K562 (cell line): ENCODE results near the gene RPS2. TPM values are rescaled to one million over a fixed set of nuclear protein-coding genes. Genes with fewer than 3 reads are reported as not detected.

ENCODE experiments used
- ATF1 ChIP-seq, 2 experiments: fragments of 450-650 bp in 1 of 2; IDR thresholded peaks; 2 replicates each; pipeline ENCODE4 v1.6.1; 2016; ENCODE audit warnings: missing compliant biosample characterization in 1 of 2, missing genetic modification characterization in 1 of 2
- CREBBP ChIP-seq: IDR thresholded peaks from one replicate; pipeline ENCODE4 v1.6.1; 2012; ENCODE audit warnings: low read depth, mild to moderate bottlenecking, control low read depth, inconsistent platforms, low read length
- MIER1 ChIP-seq: fragments of 450-650 bp; IDR thresholded peaks from 2 replicates; pipeline ENCODE4 v1.6.1; 2016; ENCODE audit warnings: antibody characterized with exemption, mild to moderate bottlenecking, low read depth
- MXI1 ChIP-seq: IDR thresholded peaks from 2 replicates; pipeline ENCODE4 v1.6.1; 2011; ENCODE audit warnings: low read depth, mild to moderate bottlenecking, improper control_type of control experiment, low read length
- POLR2AphosphoS5 ChIP-seq: IDR thresholded peaks from 2 replicates; pipeline ENCODE4 v1.6.1; 2011; ENCODE audit warnings: mild to moderate bottlenecking, low read depth, low read length, moderate library complexity; ENCODE audit not compliant: control insufficient read depth, insufficient read depth
- SLC30A9 ChIP-seq: fragments of 250-450 bp; sonication (Bioruptor Pico); IDR thresholded peaks from 2 replicates; pipeline ENCODE4 v1.8.0; 2022; ENCODE audit warnings: mild to moderate bottlenecking, moderate library complexity
- ZNF695 ChIP-seq: fragments of 450-650 bp; formaldehyde crosslinking; IDR thresholded peaks from 2 replicates; pipeline ENCODE4 v1.4.0; 2020; ENCODE audit warnings: mild to moderate bottlenecking, moderate library complexity
- polyA plus RNA-seq, 8 experiments: library from polyadenylated mRNA; depleted of rRNA in 4 of 8; stranded (reverse) in 5 of 8; unstranded in 3 of 8; fragments of >200 nt; fragmentation: Nextera tagmentation in 2 of 8; fragmentation: Illumina TruSeq in 1 of 8; extraction: Ambion mirVana in 2 of 8; extraction: Trizol in 1 of 8; gene quantifications; 2 replicates each; pipeline versions ENCODE4 v1.2.1 to v1.2.3, GENCODE V29; 2011 to 2014; ENCODE audit warnings: inconsistent platforms in 1 of 8, missing spikeins in 1 of 8
- total RNA-seq, 7 experiments: library from RNA; depleted of rRNA in 6 of 7; stranded (reverse); fragments of >200 nt in 6 of 7; fragmentation: Illumina TruSeq in 2 of 7; extraction: Trizol in 2 of 7; gene quantifications; 2 replicates each; pipeline versions ENCODE4 v1.2.1 to v1.2.3, GENCODE V29; 2011 to 2021; ENCODE audit warnings: low replicate concordance in 1 of 7
- TF ChIP-seq, protein P1 (sequence below): sonication (generic); formaldehyde crosslinking; IDR thresholded peaks from 2 replicates; pipeline ENCODE4 v1.8.0; 2023; ENCODE audit warnings: mild to moderate bottlenecking, missing genetic modification reagents
- TF ChIP-seq, protein P2 (sequence below): sonication (generic); formaldehyde crosslinking; IDR thresholded peaks from 2 replicates; pipeline ENCODE4 v1.8.1; 2023; ENCODE audit warnings: mild to moderate bottlenecking, missing genetic modification reagents
- TF ChIP-seq, protein P3 (sequence below): fragments of 450-650 bp; conservative IDR thresholded peaks from 2 replicates; pipeline ENCODE4 v1.6.1; 2016; ENCODE audit warnings: missing genetic modification characterization, low read depth, mild to moderate bottlenecking, control low read depth, missing compliant biosample characterization
- TF ChIP-seq, protein P4 (sequence below), 2 experiments: fragments of 450-650 bp in 1 of 2; sonication (generic) in 1 of 2; formaldehyde crosslinking; conservative IDR thresholded peaks; 2 replicates each; pipeline versions ENCODE4 v1.4.0 to v1.8.1; 2020 to 2022; ENCODE audit warnings: mild to moderate bottlenecking in 1 of 2, missing genetic modification reagents in 1 of 2
- TF ChIP-seq, protein P5 (sequence below), 2 experiments: fragments of 450-650 bp; IDR thresholded peaks; 2 replicates each; pipeline ENCODE4 v1.6.1; 2016; ENCODE audit warnings: mild to moderate bottlenecking in 2 of 2, borderline replicate concordance in 1 of 2, low read depth in 1 of 2, moderate library complexity in 1 of 2

Gene RPS2
- total and polyA plus RNA-seq, 9 of the 15 experiments (the other 6 are each of a cell fraction or from before 2014, with no cell fraction given), result 834 to 4,794 (median 3,793) TPM

DNA sequence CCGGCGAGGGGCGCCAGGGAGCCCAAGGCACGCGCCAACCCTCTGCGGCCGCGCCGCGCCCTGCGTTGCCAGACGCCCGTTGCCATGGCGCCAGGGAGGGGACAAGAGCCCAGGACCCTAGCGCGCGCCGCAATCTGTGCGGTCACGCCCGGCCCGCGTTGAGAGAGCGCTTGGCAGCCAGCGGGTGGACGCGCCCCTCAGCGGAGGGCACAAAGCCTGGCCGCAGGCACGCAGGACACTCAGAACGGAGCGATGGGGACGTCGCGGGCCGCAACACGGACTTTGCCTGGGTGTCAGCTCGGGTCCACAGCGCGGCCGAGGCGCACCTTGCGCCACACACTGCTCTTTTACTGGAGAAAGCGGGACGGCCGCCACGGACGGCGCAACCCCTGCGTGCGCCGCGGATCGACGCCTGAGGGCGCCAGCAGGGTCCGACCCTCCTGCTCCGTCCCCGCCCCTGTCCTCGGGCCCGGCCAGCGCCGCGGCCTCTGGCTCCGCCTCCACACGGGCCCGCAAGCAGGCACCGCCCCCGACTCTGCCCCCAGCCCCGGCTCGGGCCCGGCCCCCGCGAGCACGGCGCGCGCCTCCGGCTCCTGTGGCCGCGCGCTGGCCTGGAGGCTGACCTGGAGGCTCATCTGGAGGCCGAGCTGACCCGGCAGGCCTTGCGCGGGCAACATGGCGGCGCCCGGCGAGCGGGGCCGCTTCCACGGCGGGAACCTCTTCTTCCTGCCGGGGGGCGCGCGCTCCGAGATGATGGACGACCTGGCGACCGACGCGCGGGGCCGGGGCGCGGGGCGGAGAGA, 19.1 kb upstream of the RPS2 start, which contains the start of gene GFER (continued):
- TF ChIP-seq, protein P1, sequence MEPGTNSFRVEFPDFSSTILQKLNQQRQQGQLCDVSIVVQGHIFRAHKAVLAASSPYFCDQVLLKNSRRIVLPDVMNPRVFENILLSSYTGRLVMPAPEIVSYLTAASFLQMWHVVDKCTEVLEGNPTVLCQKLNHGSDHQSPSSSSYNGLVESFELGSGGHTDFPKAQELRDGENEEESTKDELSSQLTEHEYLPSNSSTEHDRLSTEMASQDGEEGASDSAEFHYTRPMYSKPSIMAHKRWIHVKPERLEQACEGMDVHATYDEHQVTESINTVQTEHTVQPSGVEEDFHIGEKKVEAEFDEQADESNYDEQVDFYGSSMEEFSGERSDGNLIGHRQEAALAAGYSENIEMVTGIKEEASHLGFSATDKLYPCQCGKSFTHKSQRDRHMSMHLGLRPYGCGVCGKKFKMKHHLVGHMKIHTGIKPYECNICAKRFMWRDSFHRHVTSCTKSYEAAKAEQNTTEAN (CRISPR knock-in tag), result 0 out of 2 replicates have a peak, but pooled peaks have one; percentile 15
- TF ChIP-seq, protein P2, sequence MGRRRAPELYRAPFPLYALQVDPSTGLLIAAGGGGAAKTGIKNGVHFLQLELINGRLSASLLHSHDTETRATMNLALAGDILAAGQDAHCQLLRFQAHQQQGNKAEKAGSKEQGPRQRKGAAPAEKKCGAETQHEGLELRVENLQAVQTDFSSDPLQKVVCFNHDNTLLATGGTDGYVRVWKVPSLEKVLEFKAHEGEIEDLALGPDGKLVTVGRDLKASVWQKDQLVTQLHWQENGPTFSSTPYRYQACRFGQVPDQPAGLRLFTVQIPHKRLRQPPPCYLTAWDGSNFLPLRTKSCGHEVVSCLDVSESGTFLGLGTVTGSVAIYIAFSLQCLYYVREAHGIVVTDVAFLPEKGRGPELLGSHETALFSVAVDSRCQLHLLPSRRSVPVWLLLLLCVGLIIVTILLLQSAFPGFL (CRISPR knock-in tag), result peak; percentile 96; the same call in 1 of the 2 replicates
- TF ChIP-seq, protein P3, sequence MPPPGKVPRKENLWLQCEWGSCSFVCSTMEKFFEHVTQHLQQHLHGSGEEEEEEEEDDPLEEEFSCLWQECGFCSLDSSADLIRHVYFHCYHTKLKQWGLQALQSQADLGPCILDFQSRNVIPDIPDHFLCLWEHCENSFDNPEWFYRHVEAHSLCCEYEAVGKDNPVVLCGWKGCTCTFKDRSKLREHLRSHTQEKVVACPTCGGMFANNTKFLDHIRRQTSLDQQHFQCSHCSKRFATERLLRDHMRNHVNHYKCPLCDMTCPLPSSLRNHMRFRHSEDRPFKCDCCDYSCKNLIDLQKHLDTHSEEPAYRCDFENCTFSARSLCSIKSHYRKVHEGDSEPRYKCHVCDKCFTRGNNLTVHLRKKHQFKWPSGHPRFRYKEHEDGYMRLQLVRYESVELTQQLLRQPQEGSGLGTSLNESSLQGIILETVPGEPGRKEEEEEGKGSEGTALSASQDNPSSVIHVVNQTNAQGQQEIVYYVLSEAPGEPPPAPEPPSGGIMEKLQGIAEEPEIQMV (tag), result no peak
- TF ChIP-seq ATF1 (CRISPR knock-in tag; IDR thresholded peaks at IDR 0.05) (no peak), ATF1 (tag; IDR thresholded peaks at IDR 0.05) (peak; percentile 74), MIER1 (no peak), POLR2AphosphoS5 (peak; percentile 55; the same call in 1 of the 2 replicates), MXI1 (peak; percentile 80; the same call in 1 of the 2 replicates), SLC30A9 (no peak), CREBBP (no peak), ZNF695 (no peak)
- TF ChIP-seq, protein P4, sequence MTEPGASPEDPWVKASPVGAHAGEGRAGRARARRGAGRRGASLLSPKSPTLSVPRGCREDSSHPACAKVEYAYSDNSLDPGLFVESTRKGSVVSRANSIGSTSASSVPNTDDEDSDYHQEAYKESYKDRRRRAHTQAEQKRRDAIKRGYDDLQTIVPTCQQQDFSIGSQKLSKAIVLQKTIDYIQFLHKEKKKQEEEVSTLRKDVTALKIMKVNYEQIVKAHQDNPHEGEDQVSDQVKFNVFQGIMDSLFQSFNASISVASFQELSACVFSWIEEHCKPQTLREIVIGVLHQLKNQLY (CRISPR knock-in tag; conservative IDR thresholded peaks at IDR 0.05), result 0 out of 4 replicates have a peak, but pooled peaks of 1 of the 2 experiments have one; percentile 40
- TF ChIP-seq, protein P5, sequence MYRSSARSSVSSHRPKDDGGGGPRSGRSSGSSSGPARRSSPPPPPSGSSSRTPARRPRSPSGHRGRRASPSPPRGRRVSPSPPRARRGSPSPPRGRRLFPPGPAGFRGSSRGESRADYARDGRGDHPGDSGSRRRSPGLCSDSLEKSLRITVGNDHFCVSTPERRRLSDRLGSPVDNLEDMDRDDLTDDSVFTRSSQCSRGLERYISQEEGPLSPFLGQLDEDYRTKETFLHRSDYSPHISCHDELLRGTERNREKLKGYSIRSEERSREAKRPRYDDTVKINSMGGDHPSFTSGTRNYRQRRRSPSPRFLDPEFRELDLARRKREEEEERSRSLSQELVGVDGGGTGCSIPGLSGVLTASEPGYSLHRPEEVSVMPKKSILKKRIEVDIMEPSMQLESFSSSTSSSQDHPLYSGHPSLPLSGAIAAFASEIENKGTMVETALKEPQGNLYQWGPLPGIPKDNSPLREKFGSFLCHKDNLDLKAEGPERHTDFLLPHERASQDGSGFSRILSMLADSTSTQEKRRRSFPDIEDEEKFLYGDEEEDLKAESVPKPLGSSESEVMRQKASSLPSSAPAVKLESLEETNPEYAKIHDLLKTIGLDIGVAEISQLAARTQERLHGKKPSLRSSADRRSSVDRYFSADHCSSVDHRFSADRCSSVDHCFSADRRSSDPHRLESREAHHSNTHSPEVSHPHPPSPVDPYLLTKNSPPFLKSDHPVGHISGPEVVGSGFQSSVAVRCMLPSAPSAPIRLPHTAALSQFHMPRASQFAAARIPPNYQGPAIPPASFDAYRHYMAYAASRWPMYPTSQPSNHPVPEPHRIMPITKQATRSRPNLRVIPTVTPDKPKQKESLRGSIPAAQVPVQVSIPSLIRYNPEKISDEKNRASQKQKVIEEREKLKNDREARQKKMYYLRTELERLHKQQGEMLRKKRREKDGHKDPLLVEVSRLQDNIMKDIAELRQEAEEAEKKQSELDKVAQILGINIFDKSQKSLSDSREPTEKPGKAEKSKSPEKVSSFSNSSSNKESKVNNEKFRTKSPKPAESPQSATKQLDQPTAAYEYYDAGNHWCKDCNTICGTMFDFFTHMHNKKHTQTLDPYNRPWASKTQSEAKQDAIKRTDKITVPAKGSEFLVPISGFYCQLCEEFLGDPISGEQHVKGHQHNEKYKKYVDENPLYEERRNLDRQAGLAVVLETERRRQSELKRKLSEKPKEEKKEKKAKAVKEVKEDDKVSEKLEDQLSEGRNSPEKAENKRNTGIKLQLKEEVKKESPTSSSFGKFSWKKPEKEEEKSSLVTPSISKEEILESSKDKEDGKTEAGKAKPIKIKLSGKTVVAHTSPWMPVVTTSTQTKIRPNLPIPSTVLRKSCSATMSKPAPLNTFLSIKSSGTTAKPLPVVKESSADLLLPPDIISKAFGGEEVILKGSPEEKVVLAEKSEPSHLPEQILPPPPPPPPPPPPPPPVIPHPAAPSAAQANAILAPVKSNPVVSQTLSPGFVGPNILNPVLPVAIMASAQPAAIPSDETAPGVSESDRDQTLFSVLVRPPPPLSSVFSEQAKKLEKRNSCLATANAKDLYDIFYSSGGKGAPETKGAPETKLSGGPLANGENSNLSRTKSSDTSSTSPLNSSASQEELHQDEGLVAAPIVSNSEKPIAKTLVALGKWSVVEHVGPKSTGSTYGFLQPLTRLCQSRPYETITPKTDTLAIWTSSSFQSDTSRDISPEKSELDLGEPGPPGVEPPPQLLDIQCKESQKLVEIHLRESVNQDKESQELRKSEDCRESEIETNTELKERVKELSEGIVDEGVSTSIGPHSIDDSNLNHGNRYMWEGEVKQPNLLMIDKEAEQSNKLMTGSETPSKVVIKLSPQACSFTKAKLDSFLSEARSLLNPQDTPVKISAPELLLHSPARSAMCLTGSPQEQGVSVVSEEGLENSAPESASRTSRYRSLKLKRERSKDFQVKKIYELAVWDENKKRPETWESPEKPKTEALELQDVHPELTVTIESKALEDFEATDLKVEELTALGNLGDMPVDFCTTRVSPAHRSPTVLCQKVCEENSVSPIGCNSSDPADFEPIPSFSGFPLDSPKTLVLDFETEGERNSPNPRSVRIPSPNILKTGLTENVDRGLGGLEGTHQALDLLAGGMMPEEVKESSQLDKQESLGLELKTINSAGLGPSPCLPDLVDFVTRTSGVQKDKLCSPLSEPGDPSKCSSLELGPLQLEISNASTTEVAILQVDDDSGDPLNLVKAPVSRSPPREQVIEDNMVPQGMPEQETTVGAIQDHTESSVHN (IDR thresholded peaks at IDR 0.05; ENCODE audit: borderline replicate concordance in 1 of 2, low read depth in 1 of 2), result no peak
